Endometrial microvascular endothelial cells (primary cell): ENCODE measurements around the gene FAM222B. TPM values are rescaled to one million over a fixed set of nuclear protein-coding genes. Genes with fewer than 3 reads are reported as not detected.
"Not testable (repeated sequence)": the region's sequence is repeated elsewhere in the genome, so short reads cannot be mapped to it uniquely, and the experiment has no call there.

Experiments used
- in situ Hi-C: cut with HindIII; loops from 2 replicates; pipeline ENCODE4 v1.10.0; 2017; ENCODE audit warnings: low sequenced_read_pairs, low pct_unique_long_range_greater_than_20kb; ENCODE audit errors: inconsistent ontology term
- total RNA-seq: library from RNA; depleted of rRNA; stranded (reverse); fragments of >200 nt; gene quantifications from one replicate; pipeline ENCODE4 v1.2.3, GENCODE V29; 2015; ENCODE audit errors: inconsistent ontology term

Gene FAM222B
- total RNA-seq: 23.0 TPM

- in situ Hi-C loops: no loop called here
Measured at GRCh38 chr17:28842282-28843012, at the start of gene FAM222B. TSS of gene FAM222B (minus strand) at chr17:28842790. CDS start at chr17:28766667, 76,123 bp downstream.

- in situ Hi-C loops: no loop called here
Measured at GRCh38 chr17:28892024-28892423, 49.4 kb upstream of the FAM222B start.

GRCh38 chr17:28891201-28891600 lies 48.6 kb upstream of the FAM222B start:
- in situ Hi-C loops: no loop called here

- in situ Hi-C loops: no loop called here
Measured at GRCh38 chr17:28889996-28890395, 47.4 kb upstream of the FAM222B start.

DNA sequence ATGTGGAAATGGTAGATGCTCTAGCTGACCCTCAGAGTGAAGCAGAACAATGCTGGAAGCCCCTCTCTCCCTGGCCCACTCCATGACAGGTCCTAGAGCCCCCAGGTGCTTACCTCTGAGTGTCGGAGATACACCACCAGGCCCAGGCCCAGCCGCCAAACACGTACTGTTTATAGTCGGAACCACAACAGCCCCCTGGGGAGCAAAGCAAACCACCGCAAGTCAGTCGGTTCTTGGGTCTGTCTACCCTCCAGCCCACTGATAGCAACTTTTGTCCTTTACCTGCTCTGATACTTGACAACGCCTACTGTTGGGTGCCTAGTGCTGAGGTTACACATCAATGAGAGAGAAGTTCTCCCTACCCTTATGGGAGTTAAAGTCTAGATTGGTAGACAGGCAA lies 46.2 kb upstream of the FAM222B start:
- in situ Hi-C loops: no loop called here

GRCh38 chr17:28887871-28888471 lies 45.4 kb upstream of the FAM222B start:
- in situ Hi-C loops: no loop called here

- in situ Hi-C loops: no loop called here
Measured at GRCh38 chr17:28885951-28886350, 43.4 kb upstream of the FAM222B start.

GRCh38 chr17:28885363-28885762 lies 42.8 kb upstream of the FAM222B start:
- in situ Hi-C loops: no loop called here

DNA sequence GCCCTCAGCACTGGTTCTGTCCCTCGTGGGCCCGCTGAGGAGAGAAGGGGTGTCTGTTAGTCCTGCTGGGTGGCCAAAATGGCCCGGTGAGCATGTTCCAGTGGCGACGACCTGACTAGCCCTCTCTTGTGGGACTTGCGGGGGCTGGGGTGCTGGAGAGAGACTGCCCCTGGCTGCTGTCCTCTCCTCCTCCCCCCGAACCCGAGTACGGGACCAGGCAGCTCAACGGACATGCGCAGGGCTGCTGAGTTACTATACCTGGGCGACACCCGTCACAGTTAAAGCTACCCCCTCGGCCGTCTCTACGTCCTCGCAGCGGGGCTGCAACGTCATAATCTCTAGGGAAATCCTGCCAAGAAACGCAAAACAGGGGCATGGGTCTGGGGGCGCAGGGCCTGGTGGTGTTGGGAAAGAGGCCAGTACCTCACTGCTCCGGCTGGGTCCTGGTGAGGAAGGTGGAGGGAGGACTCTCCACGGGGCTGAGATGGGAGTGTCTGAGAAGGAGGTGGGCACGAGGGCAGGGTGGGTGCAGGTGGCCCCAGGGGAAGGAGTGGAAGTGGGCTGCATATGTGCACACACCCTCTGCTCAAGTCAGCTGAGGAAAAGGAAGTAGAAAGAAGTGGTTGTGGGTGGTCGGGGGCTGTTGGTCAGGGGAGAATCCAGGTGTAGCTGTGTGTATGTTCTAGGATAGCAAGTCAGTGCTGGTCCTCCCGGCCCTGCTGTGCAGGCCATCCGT lies 41.5 kb upstream of the FAM222B start:
- in situ Hi-C loops: no loop called here

DNA sequence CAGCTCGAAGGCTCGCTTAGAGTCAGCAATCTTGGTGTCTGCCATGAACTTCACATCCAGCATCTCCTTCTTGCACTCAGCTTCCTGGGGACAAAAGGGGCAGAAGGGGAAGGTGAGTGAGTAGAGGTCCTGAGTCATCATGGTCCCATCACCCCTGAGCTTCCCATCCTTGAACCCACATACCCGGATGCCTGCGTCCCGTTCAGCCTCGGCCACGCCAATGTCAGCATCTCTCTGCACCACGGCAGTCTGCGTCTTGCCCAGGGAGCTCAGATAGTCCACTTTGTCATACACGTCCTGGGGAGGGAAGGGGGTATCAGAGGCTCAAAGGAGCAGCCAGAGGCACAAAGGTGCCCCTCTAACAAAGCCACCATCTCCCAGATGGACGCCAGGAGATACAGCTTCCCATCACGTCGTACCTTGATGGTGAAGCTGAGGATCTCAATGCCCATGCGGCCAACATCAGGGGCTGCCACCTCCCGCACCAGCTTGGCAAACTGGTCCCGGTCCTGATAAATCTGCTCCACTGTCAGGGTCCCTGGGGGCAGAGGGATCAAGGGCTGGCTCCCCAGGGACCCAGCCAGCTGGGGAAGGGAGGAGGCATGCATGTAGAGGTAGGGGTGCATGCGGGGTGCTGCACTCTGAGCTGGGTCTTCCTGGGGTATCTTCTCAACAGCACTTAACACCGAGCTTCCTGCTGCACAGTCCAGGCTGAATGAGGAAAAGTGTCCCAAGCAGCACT lies 39.7 kb upstream of the FAM222B start:
- in situ Hi-C loops: no loop called here

DNA sequence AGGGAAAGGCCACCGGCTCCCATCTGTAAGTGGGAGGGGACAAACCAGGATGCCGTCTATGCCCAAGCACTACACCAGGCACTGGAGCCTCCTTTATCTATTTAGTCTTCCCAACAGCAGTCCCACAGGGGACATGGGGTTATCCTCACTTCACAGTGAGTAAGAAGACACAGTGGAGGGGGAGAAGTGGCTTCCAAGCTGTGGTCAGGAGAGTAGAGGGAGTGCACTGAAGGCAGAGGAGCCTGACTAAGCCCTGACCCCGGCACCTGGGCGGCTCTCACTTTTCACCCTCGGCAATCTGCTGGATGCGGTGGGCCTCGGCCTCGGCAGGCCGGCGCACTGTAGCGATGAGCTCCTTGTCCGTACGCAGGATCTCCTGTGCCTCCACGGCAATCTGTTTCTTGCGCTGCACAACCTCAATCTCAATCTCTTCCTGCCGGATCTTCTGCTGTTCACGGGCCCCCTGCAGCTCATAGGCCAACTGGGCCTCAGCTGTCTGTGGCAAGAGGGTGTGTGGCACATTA lies 39.0 kb upstream of the FAM222B start:
- in situ Hi-C loops: no loop called here

GRCh38 chr17:28880572-28880945 lies 38.0 kb upstream of the FAM222B start:
- in situ Hi-C loops: no loop called here

GRCh38 chr17:28879886-28880571 lies 37.4 kb upstream of the FAM222B start:
- in situ Hi-C loops: no loop called here

DNA sequence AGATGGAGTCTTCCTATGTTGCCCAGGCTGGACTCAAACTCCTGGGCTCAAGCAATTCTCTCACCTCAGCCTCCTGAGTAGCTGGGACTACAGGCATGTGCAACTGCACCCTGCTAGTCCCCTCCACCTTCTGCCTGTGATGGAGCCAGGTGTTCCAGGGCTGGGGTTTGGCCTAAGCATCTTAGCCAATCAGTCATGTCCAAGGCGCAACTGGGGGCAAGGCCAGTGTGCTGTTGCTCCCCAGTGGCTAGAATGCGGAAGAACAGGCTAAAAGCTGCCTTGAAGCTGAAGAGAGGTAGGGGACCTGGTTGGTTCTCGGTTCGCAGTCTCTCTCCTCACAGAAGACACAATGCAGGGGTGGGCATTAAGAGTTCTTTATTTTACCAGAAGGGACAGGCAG lies 36.4 kb upstream of the FAM222B start:
- in situ Hi-C loops: no loop called here

- in situ Hi-C loops: no loop called here
Measured at GRCh38 chr17:28878158-28878910, 35.7 kb upstream of the FAM222B start.

DNA sequence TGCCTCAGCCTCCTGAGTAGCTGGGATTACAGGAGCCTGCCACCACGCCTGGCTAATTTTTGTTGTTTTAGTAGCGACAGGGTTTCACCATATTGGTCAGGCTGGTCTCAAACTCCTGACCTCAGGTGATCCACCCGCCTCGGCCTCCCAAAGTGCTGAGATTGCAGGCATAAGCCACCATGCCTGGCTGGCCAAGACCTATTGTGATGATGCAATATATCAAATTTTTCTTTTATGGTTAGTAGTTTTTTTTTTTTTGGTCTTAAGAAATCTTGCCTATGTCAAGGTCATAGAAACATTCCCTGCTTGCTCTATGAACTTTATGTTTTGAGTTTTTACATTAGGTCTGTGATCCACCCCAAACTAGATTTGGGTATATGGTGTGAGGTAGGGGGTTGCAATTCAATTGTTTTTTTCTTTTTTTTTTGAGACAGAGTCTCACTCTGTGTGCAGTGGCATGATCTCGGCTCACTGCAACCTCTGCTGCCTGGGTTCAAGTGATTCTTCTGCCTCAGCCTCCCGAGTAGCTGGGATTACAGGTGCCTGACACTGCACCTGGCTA lies 34.6 kb upstream of the FAM222B start:
- in situ Hi-C loops: not testable (repeated sequence)

GRCh38 chr17:28875848-28876550 lies 33.4 kb upstream of the FAM222B start:
- in situ Hi-C loops: no loop called here
